SK-N-DZ (cell line): ENCODE results near the gene CASZ1.

Experiments
- DNase-seq: peaks from one replicate; pipeline ENCODE4 v3.0.0-alpha.2; 2015; ENCODE audit warnings: low spot score

Gene CASZ1

GRCh38 chr1:10709165-10709564 lies 87.3 kb downstream of the CASZ1 start:
- no peak for DNase-seq

- DNase-seq = no peak
Measured at GRCh38 chr1:10708757-10709156, 87.7 kb downstream of the CASZ1 start.

GRCh38 chr1:10707208-10707607 lies 89.2 kb downstream of the CASZ1 start:
- no peak for DNase-seq

- no peak for DNase-seq
Measured at GRCh38 chr1:10706376-10706913, 90.0 kb downstream of the CASZ1 start.

- no peak for DNase-seq
Measured at GRCh38 chr1:10705953-10706352, 90.5 kb downstream of the CASZ1 start.

GRCh38 chr1:10704368-10704882 lies 92.0 kb downstream of the CASZ1 start:
- DNase-seq = no peak

- no peak for DNase-seq
Measured at GRCh38 chr1:10703702-10704101, 92.7 kb downstream of the CASZ1 start.

GRCh38 chr1:10701145-10701544 lies 95.3 kb downstream of the CASZ1 start:
- no peak for DNase-seq

GRCh38 chr1:10699470-10699835 lies 97.0 kb downstream of the CASZ1 start:
- DNase-seq = no peak

GRCh38 chr1:10698726-10699469 lies 97.5 kb downstream of the CASZ1 start:
- no peak for DNase-seq

GRCh38 chr1:10697621-10698160 lies 98.8 kb downstream of the CASZ1 start:
- no peak for DNase-seq

GRCh38 chr1:10696977-10697376 lies 99.5 kb downstream of the CASZ1 start:
- no peak for DNase-seq

GRCh38 chr1:10694633-10695627 lies 101.5 kb downstream of the CASZ1 start:
- peak; percentile 59 for DNase-seq

GRCh38 chr1:10694274-10694632 lies 102.2 kb downstream of the CASZ1 start:
- DNase-seq = no peak

- DNase-seq = no peak
Measured at GRCh38 chr1:10693497-10694273, 102.8 kb downstream of the CASZ1 start.

- no peak for DNase-seq
Measured at GRCh38 chr1:10693152-10693496, 103.3 kb downstream of the CASZ1 start.

GRCh38 chr1:10692401-10693021 lies 103.9 kb downstream of the CASZ1 start:
- no peak for DNase-seq

- no peak for DNase-seq
Measured at GRCh38 chr1:10691740-10692125, 104.7 kb downstream of the CASZ1 start.

GRCh38 chr1:10691075-10691739 lies 105.2 kb downstream of the CASZ1 start:
- DNase-seq = no peak

GRCh38 chr1:10690484-10690883 lies 106.0 kb downstream of the CASZ1 start:
- no peak for DNase-seq
